HG03095 (cell line): ENCODE results near the gene GOLGA6A.
"Not testable (repeated sequence)": the region's sequence is repeated elsewhere in the genome, so short reads cannot be mapped to it uniquely, and the experiment has no call there.

Experiments
- ATAC-seq: cut with Tn5 transposase; IDR thresholded peaks from one replicate; pipeline ENCODE4 v1.9.1; 2021; ENCODE audit warnings: moderate library complexity; ENCODE audit not compliant: unreplicated experiment

Gene GOLGA6A

DNA sequence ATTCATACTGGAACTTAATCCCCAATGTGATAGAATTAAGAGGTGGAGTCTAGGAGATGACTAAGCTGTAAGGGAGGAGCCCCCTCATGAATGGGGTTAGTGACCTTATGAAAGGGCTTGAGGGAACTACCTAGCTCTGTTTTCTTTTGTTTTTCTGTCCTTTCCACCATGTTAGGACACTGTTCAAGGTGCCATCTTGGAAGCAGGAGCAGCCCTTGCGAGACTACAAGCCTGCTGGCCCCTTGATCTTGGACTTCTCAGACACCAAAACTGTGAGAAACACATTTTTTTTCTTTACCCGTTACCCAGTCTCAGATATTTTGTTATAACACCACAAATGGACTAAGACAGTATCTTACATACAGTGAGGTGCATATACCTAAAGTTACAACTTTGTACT, 26.5 kb downstream of the GOLGA6A start:
- ATAC-seq = no peak

- ATAC-seq = no peak
Measured at GRCh38 chr15:74053941-74054529, 28.3 kb downstream of the GOLGA6A start.

DNA sequence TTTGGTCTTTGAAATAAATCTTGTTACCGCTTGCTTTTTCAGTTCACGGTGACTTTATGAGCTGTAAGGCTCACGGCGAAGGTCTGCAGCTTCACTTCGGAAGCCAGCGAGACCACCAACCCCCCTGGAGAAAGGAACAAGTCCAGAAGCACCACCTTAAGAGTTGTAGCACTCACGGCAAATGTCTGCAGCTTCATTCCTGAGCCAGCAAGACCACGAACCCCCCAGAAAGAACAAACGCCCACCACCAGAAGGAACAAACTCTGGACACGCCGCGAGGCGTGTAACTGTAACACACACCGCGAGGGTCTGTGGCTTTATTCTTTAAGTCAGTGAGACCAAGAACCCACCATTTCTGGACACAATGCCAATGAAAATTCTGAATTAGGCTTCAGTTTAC, 28.8 kb downstream of the GOLGA6A start:
- ATAC-seq = no peak

DNA sequence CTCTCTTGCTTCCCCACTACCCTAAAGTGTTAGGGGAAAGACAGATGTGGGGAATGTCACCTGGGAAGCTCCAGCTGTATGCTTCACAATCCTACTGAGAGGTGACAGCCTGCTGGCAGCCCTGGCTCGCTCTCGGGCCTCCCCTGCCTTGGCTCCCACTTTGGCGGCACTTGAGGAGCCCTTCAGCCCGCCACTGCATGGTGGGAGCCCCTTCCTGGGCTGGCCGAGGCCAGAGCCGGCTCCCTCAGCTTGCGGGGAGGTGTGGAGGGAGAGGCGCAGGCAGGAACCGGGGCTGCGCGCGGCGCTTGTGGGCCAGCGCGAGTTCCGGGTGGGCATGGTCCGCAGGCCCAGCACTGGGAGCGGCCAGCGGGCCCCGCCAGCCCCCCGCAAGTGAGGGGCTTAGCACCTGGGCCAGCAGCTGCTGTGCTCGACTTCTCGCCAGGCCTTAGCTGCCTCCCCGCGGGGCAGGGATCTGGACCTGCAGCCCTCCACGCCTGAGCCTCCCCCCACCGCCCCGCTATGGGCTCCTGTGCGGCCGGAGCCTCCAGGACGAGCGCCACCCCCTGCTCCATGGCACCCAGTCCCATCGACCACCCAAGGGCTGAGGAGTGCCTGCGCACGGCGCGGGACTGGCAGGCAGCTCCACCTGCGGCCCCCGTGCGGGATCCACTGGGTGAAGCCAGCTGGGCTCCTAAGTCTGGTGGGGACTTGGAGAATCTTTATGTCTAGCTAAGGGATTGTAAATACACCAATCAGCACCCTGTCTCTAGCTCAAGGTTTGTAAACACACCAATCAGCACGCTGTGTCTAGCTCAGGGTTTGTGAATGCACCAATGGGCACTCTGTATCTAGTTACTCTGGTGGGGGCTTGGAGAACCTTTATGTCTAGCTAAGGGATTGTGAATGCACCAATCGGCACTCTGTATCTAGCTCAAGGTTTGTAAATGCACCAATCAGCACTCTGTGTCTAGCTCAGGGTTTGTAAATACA, 29.8 kb downstream of the GOLGA6A start:
- ATAC-seq = not testable (repeated sequence)

GRCh38 chr15:74050556-74051234, 31.7 kb downstream of the GOLGA6A start:
- ATAC-seq = no peak

DNA sequence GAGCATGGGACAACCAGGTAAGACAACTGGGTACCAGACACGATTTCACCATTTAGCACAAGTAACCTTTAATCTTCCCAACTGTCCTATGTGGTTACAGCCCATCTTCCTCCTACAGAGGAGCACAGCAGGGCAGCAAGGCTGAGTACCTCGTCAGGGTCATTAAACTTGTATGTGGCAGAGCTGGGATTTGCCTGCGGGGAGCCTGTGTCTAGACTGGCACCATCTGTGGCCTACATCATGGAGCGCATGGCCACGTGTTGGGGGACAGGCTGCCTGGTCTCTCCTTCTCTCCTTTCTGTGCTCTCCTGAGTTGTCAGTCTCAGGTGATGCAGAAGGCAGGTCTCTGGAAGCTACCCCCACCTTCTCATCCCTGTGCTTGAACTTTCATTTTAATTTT, 32.2 kb downstream of the GOLGA6A start:
- ATAC-seq = no peak

- no peak for ATAC-seq
Measured at GRCh38 chr15:74046275-74046674, 36.1 kb downstream of the GOLGA6A start.

- ATAC-seq = no peak
Measured at GRCh38 chr15:74045636-74046274, 36.6 kb downstream of the GOLGA6A start.

DNA sequence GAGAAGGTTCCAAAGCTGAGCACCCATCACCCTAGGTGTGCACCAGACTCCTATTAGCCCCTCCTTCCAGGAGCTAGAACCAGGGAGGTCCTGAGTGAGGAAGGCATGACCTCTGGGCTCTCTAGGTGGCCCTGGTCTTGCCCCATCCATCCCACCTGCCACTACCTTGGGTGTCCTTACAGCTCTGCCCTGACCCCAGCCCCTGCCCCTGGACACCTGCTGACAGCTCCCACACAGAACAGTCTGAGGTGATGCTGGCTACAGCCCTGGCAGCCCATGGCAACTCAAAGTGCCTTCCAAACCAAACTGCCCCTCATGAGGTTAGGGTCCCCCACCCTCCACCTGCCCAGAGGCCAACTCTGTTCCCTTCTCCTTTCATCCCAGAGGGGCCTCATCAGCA, 37.2 kb downstream of the GOLGA6A start:
- ATAC-seq = no peak

GRCh38 chr15:74044267-74045110, 37.9 kb downstream of the GOLGA6A start:
- ATAC-seq = no peak

GRCh38 chr15:74043425-74044266, 38.7 kb downstream of the GOLGA6A start:
- ATAC-seq = no peak

- ATAC-seq = no peak
Measured at GRCh38 chr15:74042603-74043424, 39.5 kb downstream of the GOLGA6A start.

GRCh38 chr15:74041777-74042435, 40.4 kb downstream of the GOLGA6A start:
- ATAC-seq = no peak

DNA sequence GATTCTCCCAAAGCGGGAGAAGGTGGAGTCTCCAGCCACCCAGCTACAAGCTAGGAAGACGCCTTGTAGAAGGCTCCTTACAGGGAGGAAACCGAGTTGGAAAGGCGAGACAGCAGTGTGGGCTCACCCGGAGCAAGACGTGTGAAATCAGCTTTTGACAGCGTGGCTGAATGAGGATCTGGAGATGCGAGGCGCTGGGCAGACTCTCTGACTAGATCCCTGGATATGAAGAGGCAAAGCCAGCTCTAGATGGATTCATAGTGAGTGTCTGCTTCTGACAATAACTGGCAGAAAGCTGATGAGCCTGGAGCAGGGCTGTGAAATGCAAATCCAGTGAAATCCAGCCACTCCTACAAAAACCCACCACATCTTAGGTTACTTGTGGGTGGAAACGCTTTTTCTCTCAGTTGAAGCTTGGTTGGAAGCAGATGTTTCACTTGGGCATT, 41.0 kb downstream of the GOLGA6A start:
- ATAC-seq = no peak

GRCh38 chr15:74040109-74040850, 42.1 kb downstream of the GOLGA6A start:
- ATAC-seq = no peak

- ATAC-seq = no peak
Measured at GRCh38 chr15:74039656-74040010, 42.7 kb downstream of the GOLGA6A start.
